ENCODE results near the gene HDAC4. TPM values are rescaled to one million over a fixed set of nuclear protein-coding genes. Genes with fewer than 3 reads are reported as not detected.

Gene HDAC4
- total and polyA plus RNA-seq, 9 of the 15 experiments (the other 6 are each of a cell fraction or from before 2014, with no cell fraction given): 0.11 to 20.2 (median 4.0) TPM

- no peak for TF ChIP-seq ATF4 (CRISPR knock-in tag; IDR thresholded peaks at IDR 0.05)
These were observed 236.4 kb downstream of the HDAC4 start (continued) for GRCh38 chr2:239164335-239164871.

GRCh38 chr2:239163688-239164334, 237.0 kb downstream of the HDAC4 start:
- Histone ChIP-seq H3K79me2 (ENCODE audit: control insufficient read depth, insufficient read depth, low read length) (no peaks in the 10 kb centered on the region), H3K27me3 (ENCODE audit: control insufficient read depth in 2 of 2, insufficient read depth in 2 of 2, low read length in 2 of 2) (no peaks in the 10 kb centered on the region), H3K27ac (ENCODE audit: extremely low read depth, low read depth, low read length) (no peak overlapping the region), H4K20me1 (replicated peaks; ENCODE audit: control insufficient read depth, insufficient read depth, low read length) (no peaks in the 10 kb centered on the region), H3K9me1 (ENCODE audit: control insufficient read depth, insufficient read depth, low read length) (no peaks in the 10 kb centered on the region), H3K4me2 (ENCODE audit: insufficient read depth, low read length) (no peak overlapping the region), H3K9me3 (replicated peaks; ENCODE audit: control insufficient read depth, insufficient read depth, low read depth, low read length) (no peaks in the 10 kb centered on the region), H2AFZ (ENCODE audit: low read depth, low read length) (no peak overlapping the region), H3K4me3 (no peak overlapping the region), H3K9ac (ENCODE audit: insufficient read depth in 1 of 2, low read depth in 2 of 2, low read length in 2 of 2) (no peak overlapping the region), H3K36me3 (ENCODE audit: control insufficient read depth, insufficient read depth, low read length) (no peaks in the 10 kb centered on the region), H3K4me1 (replicated peaks in 1 of 2; ENCODE audit: control insufficient read depth in 2 of 2, insufficient read depth in 2 of 2, low read length in 2 of 2) (peaks cover 0 to 2% of the 10 kb centered on the region in 2 experiments; a peak in 2 of 5 replicates)
- CTCF ChIA-PET (ENCODE audit: low intra/inter-chr PET ratio): no interaction called here
- in situ Hi-C loops (cut with MboI) (no loop called here), intact Hi-C loops (cut with micrococcal nuclease) (no loop called here)
- 93% methylated on average over 9 of the region's 20 CpGs for WGBS (ENCODE audit: insufficient coverage, low coverage, missing lambda C conversion rate)
- FAIRE-seq: no peak
- DNase-seq (ENCODE audit: extremely low read depth in 1 of 4, low spot score in 3 of 4): no peak
- ATAC-seq: no peak
- POLR2A ChIA-PET: no interaction called here
- BruUV-seq (replicated peaks): no TSS peak
- TF ChIP-seq MAZ (CRISPR knock-in tag; conservative IDR thresholded peaks at IDR 0.05 in 1 of 2, IDR thresholded peaks at IDR 0.05 in 1 of 2) (no peak), ZNF77 (CRISPR knock-in tag; IDR thresholded peaks at IDR 0.05) (no peak), XRCC4 (IDR thresholded peaks at IDR 0.05; ENCODE audit: extremely low read depth, insufficient read depth, insufficient read length) (no peak), POLR3G (IDR thresholded peaks at IDR 0.05; ENCODE audit: extremely low read depth, insufficient read length, insufficient replicate concordance) (no peak), MTA2 (IDR thresholded peaks at IDR 0.05; ENCODE audit: low read depth) (no peak), ZNF639 (CRISPR knock-in tag; conservative IDR thresholded peaks at IDR 0.05 in 1 of 2, IDR thresholded peaks at IDR 0.05 in 1 of 2) (no peak), MTA3 (IDR thresholded peaks at IDR 0.05; ENCODE audit: borderline replicate concordance) (no peak), ZNF175 (CRISPR knock-in tag; IDR thresholded peaks at IDR 0.05; ENCODE audit: low read depth) (no peak), ZNF584 (CRISPR knock-in tag; IDR thresholded peaks at IDR 0.05; ENCODE audit: low read depth) (no peak), ZNF3 (CRISPR knock-in tag; IDR thresholded peaks at IDR 0.05) (no peak), ATF6 (CRISPR knock-in tag; IDR thresholded peaks at IDR 0.05) (no peak), CREB5 (CRISPR knock-in tag; IDR thresholded peaks at IDR 0.05) (no peak), CCAR2 (IDR thresholded peaks at IDR 0.05; ENCODE audit: low read depth, low read length) (no peak)
